HG03139 (cell line): ENCODE data around the gene MREG.

Experiments used
- ATAC-seq: cut with Tn5 transposase; IDR thresholded peaks from one replicate; pipeline ENCODE4 v1.9.1; 2021; ENCODE audit not compliant: unreplicated experiment

The MREG gene

DNA sequence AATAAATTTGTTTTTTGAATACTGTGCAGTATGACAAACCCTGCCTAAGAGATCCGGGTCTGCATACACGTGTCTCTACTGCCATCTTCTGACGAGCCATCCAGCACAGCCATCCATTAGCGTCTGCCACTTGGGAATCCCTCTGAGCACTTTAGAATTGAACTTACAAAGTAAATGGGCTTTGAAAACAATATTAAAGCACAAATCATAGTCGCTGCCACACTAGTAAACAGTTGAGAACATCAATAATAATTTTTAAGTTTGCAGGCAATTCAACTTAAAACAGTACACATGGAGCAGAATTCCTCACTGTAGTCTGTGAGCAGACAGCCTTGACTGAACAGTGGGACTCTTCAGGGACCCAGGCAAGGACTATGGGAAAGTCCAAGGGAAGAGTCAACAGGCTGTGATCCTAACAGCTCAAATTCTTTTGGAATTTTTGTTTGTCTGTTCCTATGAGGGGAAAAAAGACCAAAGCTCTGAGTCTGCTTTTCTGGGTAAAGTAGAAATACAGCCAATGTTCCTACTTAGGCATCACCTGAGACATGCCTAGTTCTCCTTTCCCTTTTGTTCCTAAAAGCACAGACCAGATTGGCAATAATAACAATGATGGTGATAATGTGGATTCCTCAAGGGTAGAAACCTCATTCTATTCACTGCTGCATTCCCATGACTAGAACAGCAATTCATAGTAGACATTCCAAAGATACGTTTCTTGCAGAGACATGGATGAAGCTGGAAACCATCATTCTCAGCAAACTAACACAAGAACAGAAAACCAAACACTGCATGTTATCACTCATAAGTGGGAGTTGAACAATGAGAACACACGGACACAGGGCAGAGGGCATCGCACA, 92.9 kb downstream of the MREG start:
- ATAC-seq = peak; percentile 69

DNA sequence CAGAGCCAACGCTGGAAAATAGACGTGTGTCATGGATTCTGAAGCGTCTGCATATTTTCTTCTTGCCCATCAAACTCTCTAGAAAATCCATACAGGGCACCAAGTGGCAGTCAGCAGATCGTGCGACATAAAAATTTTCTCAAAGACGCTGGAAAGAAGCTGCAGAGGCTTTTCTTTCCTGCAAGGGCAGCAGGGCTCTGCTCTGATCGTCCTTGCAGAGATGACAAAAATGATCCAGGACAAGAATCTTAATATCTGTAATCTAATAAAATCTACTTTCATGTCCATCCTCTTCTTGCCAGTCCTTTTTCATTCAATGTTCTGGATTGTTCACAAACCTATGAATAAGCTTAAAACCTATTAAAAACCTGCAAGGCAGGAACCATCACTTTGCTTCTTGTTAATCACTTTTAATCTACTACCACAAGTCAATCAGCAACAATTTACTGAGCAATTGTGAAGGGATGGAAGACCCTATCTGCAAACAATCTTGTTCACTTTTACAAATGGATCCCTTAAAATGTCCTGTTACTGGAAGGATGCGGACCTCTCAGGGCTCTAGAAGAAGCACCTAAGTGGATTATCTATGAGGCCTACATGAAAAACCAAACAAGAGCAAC, 93.6 kb downstream of the MREG start:
- ATAC-seq = no peak

- ATAC-seq = no peak
Observed at GRCh38 chr2:215918901-215919599, 94.3 kb downstream of the MREG start.

DNA sequence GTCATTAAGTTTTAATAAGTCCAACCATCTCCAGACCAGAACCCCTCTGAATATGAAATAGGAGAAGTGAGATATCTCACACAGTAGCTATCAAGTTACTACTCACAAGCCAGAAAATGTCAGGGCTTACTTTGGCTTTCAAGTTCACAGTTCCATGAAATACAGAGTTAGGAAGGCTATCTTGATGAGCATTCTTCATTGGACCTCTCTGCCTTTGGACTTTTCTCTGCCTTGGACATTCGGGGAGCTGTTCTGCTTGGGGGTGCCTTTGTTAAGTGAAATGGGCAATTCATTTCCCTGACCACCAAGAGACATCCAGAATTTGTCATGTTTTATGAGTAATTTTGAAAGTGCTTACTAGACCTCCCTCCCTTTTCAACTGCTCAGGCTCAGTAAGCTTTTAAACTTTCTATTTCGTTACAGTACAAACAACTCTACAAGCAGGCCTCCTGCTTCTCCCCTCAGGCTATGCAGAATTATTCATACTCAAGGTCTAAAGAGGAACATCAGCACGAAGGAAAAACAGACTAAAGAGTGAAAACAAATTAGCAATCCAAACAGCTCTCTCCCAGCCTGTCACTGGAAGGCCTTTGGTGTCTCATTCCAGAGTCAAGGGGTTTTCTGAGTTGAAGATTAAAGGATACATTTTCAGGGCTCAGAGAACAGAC, 95.3 kb downstream of the MREG start:
- ATAC-seq = peak; percentile 76

DNA sequence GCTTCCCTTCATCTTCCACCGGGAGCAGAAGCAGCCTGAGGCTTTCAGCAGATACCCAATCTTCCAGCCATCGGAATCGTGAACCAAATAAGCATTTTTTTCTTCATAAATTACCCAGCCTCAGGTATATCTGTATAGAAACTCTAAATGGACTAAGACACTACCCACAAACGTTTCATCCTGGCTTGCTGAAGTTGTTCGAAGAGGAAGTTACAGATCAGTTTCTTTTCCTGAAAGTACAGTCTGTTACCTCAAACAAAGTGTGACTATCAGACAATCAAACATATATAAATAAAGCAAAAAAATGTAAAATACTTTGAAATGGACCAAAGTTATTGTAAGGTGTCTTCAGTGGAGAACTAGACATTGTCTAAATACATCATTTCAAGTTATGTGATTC, 97.9 kb downstream of the MREG start:
- no peak for ATAC-seq

GRCh38 chr2:215914777-215915165, 98.6 kb downstream of the MREG start:
- ATAC-seq = no peak

DNA sequence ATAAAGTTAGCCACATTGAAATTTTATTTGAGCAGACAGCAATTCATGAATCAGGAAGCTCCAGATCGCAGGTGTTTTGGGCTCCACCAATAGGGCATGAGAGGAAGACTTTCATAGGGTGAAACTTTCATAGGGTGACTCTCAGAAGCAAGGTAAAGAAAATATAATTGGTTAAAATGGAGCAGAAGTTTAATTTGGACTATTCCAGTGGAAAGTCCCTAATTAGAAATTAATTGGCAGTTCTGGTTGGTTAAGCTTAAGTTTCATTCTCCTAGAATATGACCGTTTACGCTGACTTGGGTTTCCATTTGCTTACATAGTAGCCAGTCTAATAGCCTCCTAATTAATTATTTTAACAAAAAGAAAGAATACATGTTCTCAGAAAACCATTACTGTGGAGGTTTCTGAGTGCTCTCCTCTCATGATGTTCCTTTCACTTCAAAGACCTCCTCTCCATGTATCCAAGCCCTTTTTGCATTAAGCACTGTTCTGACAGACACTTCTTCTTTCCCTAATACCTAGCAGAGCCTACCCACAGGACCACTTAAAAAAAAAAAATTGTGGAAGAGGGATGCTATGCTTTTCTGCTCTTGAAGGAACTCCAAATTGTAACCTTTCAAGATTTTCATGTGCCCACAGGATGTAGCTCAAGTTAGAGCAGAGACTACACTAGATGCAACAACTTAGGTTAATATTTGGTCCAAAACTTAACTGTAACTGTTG, 99.1 kb downstream of the MREG start:
- ATAC-seq = no peak

DNA sequence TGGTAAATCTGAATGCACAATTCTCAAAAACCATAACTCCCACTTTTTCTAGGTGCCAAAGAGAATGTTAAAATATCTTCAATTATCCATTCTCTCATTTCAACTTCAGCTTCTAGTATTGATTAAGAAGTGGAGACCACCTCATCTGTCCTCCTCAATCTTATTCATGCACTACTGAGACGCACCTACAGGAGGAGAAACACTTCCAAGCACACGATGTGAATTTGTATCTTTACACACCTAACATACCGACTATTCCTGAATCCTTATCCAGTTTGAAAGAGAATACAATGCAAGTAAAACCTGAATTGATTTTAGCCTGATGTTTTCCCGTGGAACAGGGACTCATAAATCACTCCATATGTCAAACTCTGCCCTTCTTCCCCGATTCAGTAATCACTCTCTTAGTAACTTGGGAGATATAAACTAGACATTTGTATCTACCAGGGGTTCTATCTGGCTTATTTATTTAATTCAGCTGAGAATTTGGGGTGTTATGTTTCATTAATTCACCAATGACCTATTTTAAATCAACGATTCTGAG, 101.0 kb downstream of the MREG start:
- ATAC-seq = no peak

- no peak for ATAC-seq
Observed at GRCh38 chr2:215911301-215912085, 101.9 kb downstream of the MREG start.

DNA sequence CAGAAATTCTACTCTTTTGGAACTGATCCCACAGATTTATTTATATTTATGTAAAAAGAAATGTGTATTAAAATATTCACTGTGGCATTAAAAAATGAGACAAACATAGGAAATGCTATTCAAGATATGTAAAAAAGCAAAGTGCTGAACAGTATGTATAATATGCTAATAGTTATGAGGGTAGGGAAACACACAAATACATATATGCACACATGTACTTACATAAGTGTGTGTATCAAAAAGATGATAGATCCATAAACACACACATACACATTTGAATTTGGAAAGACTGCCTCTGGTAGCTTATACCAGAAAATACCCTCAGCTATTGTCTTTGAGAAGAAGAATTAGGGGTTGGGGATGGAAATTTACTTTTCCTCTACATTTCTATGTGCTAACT, 103.2 kb downstream of the MREG start:
- ATAC-seq = no peak

DNA sequence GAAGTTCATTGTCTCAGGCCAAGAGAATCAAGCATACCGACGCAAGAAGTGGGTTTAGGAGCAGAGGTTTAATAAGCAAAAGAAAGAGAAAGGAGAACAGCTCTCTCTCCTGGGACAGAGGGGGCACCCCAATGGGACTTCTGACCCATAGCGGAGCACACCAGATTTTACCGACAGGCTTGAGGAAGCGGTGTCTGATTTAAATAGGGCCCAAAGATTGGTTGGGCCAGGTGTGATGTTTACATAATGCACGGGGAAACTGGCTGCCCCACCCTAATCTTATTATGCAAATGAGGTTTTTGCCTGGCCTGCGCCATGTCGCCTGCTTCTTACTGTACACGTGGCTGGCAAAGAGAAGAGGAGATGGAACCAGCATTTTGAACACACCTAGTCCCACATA, 106.2 kb downstream of the MREG start:
- ATAC-seq = no peak

DNA sequence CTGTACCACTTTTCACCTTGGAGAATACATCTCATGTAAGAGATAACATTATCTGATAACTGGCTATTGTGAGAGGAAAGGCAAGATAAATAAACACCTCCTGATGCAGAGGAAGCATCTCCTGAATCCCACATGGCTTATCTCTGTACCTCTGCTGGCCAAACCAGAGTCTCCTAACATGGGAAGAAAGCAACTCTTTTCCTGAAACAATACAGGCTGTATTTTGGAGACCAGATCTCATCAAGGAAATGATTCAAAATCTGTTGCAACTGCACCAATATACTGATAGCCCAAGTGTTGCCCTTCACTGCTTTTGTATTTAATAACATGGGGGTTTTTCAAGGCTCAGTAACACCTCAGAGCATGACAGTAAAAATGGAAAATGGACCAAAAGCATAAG, 106.9 kb downstream of the MREG start:
- no peak for ATAC-seq

DNA sequence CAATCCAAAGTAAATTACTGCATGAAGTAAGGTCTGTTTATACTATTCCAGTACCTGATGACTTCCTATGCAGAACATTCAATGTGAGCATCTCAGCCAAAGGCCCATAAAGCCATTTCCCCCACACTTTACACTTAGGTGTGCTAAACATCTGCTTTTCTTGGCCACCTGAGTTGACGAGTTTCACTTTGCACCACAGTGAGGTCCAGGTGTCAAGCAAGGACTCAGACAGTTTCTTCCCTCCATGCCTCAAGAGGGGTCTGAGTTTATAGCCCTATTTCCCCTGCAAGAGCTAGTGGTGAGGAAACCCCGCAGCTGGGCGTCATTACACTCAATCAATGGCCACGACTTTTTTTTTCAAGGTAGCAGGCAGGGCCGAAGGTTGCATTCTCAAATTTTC, 107.7 kb downstream of the MREG start:
- no peak for ATAC-seq

DNA sequence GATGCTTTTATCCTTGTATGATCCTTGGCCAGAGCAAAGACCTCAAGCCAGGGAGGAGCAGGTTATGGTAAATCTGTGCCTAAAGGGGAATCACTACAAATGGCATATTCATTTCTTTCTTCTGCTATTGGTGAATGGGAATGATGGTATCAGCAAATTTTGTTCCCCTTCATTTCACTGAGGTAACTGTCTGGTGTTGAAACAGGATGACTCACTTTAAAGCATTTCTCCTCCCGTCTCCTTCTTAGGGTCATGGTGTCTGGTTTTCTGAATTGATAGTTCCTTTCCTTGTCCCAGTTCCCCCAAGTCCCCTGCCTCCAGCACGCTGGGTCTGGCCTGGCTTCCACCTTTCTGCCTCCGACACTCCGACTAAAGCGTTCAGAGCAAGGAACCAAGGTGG, 109.2 kb downstream of the MREG start:
- no peak for ATAC-seq

- no peak for ATAC-seq
Observed at GRCh38 chr2:215903203-215903602, 110.1 kb downstream of the MREG start.

DNA sequence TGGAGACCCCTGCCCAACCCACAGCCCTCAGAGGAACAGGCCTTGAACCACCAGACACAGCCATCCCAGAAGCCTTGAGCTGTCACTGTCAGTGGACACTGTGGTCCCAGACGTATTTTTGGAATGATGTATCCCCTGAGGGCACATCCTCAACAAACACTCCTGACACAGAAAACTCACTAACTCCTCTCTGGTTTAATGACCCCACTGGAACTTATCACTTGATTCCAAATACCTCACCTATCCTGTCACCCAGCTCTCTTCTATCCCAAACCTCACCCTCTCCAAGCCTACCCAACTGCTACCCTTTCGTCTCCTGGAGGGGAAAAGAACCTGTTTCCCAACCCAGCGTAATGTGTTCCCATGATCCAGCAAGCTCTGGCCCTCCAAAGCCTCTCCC, 111.6 kb downstream of the MREG start:
- no peak for ATAC-seq

DNA sequence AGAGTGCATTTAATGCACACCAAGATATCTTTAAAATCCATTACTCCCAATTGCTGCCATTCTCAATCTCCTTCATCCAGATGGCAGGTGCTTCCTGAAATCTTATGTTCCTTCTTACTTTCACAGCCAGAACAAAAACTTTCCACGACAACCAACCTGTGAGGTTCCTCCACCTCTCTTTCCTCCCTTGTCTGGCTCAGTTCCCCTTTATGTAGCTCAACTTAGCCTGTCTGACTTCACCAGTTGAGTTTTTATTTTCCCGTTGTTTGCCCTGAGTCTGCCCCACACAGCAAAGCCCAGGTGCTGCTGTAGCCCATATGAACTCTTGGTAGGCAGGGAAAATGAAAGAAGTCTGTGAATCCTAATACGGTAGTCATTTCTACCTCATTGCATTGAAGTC, 112.5 kb downstream of the MREG start:
- peak; percentile 52 for ATAC-seq

DNA sequence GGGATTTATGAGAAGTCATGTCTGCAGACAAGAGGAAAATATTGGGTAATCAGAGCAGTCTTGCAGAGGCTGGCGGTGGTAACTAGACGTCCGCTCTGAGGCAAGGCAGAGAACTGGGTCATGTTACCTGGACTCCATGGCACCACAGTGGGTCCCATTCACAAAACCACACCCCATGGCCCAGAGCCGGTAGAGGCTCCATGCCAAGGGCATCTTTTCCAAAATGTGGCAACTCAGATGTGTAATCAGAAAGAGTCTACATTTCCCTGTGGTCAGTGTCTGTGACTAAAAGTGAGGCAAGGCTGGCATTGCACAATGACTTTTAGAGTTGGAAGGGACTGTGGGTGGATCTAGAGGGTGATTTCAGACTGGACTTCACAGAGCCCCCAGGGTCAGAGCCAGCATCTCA, 113.1 kb downstream of the MREG start:
- ATAC-seq = no peak

GRCh38 chr2:215899141-215900074, 113.9 kb downstream of the MREG start:
- no peak for ATAC-seq
